ENCODE measurements around the gene TRIM17. TPM values are rescaled to one million over a fixed set of nuclear protein-coding genes. Genes with fewer than 3 reads are reported as not detected.

TRIM17 gene
- total RNA-seq, 2 donors from 2014 or later, result 1.6 to 6.2 TPM

DNA sequence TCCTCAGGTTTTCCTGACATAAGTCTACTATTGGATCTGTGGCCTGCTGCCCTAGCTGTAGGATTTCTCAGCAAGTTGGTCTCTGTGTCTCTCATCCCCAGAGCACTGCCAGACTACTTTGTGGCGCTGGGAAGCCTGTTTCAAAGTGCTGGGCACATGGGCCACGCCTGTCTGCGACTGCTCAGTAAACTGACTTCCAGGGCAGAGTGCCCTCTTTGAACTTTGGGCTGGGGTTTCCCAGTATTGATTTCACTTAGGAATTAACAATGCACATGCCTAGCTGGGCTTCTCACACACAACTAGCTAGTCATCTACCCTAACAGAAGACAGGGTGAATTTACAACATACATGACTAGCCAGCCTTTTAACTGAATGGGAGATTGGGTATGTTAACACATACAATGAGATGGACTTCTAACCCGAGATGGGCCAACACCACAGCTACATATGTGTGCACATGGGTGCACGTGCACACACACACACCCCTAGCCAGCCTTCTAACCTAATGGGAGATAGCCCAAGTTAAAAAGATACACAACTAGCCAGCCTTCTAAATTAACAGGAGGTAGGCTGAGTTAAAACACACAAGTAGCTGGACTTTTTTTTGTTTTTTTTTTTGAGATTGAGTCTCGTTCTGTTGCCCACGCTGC is 6.9 kb upstream of the TRIM17 start:
- Mint-ChIP-seq H3K27ac (no peak overlapping the region), H3K4me3 (no peak overlapping the region), H3K27me3 (ENCODE audit: low read depth) (peaks cover 13% of the 10 kb centered on the region), H3K36me3 (ENCODE audit: insufficient read depth in 2 of 2) (no peaks in the 10 kb centered on the region), H3K4me1 (ENCODE audit: low read depth) (no peaks in the 10 kb centered on the region), H3K9me3 (no peaks in the 10 kb centered on the region)
- DNase-seq, result no peak
- ATAC-seq (replicated peaks in 1 of 2), result no peak

DNA sequence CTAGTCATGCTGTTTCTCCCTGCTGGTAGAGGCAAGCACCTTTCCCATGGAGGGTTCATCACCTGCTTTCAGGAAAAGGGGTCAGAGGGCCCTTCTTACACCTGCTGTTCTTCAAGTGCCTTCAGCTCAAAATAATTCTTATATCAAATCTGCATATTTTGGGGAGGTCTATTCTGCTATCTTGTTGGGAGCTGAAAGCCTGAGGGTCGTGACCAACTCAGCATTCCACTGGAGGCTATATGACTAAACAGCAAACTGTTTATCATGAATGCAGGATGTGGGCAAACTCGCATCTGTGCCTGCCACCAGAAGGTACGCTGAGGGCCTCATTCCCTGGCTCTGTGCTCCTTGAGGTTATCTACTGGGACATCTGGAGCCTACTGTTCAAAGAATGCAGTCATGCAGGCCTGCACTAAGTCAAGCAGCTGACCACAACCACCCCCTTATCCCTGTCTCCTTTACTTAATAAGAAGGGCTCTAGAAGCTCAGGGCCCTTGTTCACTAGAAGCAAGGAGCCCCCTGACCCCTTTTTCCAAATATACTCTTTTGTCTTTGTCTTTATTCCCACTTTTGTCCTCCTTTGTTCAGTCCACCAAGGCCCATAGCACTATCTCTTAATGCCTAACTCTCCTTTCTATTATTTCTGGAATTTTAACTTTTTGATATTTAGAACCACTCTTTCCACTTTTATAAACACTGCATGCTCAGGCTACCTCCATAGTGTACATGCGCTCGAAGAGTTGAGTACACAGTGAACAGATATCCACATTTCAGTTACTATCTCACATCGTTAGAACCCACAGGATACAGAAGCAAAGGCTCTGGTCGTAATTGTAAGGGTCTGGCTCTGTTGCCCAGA is 4.5 kb upstream of the TRIM17 start:
- Mint-ChIP-seq H3K36me3 (ENCODE audit: insufficient read depth in 2 of 2) (no peaks in the 10 kb centered on the region), H3K27me3 (ENCODE audit: low read depth) (peaks cover 6% of the 10 kb centered on the region), H3K4me1 (ENCODE audit: low read depth) (peaks cover 10% of the 10 kb centered on the region), H3K9me3 (no peaks in the 10 kb centered on the region), H3K4me3 (no peak overlapping the region), H3K27ac (no peak overlapping the region)
- no peak for DNase-seq
- ATAC-seq (replicated peaks in 1 of 2), result no peak

DNA sequence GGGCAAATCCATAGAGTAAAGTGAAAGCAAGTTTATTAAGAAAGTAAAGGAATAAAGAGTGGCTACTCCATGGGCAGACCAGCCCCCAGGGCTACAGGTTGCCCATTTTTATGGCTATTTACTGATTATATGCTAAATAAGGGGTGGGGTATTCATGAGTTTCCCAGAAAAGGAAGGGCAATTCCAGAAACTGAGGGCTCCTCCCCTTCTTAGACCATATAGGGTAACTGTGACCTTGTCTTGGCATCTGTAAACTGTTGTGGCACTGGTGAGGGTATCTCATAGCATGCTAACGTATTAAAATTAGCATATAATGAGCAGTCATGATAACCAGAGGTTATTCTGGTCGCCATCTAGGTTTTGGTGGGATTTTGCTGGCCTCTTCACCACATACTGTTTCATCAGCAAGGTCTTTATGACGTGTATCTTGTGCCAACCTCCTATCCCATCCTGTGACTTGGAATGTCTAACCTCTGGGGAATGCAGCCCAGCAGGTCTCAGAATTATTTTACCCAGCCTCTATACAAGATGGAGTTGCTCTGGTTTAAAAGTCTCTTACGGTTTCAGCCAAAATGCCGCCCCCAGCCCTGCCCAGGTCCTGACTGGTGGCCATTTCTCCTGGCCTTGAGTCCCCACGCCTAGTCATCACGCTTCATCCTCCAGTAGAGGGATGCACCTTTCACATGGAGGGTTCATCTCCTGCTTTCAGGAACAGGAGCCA is 982 bp upstream of the TRIM17 start:
- ATAC-seq (replicated peaks in 1 of 2) (no peak), DNase-seq (no peak)
- no peaks in the 10 kb centered on the region for H3K9me3 Mint-ChIP-seq
- peaks cover 17% of the 10 kb centered on the region for H3K27me3 Mint-ChIP-seq (ENCODE audit: low read depth)
- no peak overlapping the region for H3K27ac Mint-ChIP-seq
- H3K4me3 Mint-ChIP-seq, result peak overlapping the region; percentile 88 to 94
- peaks cover 25% of the 10 kb centered on the region for H3K4me1 Mint-ChIP-seq (ENCODE audit: low read depth)
- no peaks in the 10 kb centered on the region for H3K36me3 Mint-ChIP-seq (ENCODE audit: insufficient read depth in 2 of 2)

DNA sequence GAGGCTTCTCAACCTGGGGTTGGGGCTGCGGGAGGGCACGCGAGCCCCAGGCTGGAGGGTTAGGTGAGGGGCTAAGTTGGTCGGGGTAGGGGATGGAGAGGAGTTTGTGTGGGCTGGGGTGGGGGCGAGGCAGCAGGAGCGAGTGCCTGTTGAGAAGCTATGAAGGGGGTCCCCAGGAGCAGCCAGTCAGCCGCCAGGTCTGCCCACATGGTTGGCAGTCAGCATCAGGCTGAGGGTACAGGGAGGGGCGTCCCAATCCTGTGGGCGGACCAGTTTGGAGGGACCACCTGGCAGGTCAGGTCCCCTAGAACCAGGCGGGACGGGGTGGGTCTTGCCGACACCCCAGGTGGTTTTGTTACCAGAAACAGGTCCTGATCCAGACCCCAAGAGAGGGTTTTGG is 400 bp upstream of the TRIM17 start:
- peaks cover 25% of the 10 kb centered on the region for H3K4me1 Mint-ChIP-seq (ENCODE audit: low read depth)
- H3K27me3 Mint-ChIP-seq (ENCODE audit: low read depth), result peaks cover 17% of the 10 kb centered on the region
- H3K36me3 Mint-ChIP-seq (ENCODE audit: insufficient read depth in 2 of 2), result no peaks in the 10 kb centered on the region
- DNase-seq (no peak), ATAC-seq (replicated peaks in 1 of 2) (no peak)
- no peak overlapping the region for H3K27ac Mint-ChIP-seq
- no peaks in the 10 kb centered on the region for H3K9me3 Mint-ChIP-seq
- H3K4me3 Mint-ChIP-seq, result peak overlapping the region; percentile 88 to 94

DNA sequence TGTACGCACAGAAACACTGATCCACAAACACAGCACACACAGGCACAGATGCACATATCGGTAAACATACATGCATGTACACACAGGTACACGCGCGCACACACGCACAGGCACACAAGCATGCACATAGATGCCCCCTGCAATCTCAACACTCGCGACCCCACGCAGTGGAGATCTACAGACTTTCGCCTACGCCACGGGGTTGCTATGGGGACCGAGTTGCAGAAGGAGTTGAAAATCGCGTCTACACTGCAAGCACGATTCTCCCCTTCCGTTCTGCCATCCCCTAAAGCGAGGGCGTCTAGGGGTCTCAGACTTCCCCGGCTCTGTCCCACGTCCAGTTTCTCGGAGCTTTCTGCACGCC is 826 bp downstream of the TRIM17 start:
- Mint-ChIP-seq H3K4me3 (peak overlapping the region; percentile 88 to 94), H3K27ac (no peak overlapping the region), H3K4me1 (ENCODE audit: low read depth) (peaks cover 25% of the 10 kb centered on the region), H3K9me3 (no peaks in the 10 kb centered on the region), H3K36me3 (ENCODE audit: insufficient read depth in 2 of 2) (no peaks in the 10 kb centered on the region), H3K27me3 (ENCODE audit: low read depth) (peaks cover 17% of the 10 kb centered on the region)
- DNase-seq (no peak), ATAC-seq (replicated peaks in 1 of 2) (peak; percentile 31 to 35)

DNA sequence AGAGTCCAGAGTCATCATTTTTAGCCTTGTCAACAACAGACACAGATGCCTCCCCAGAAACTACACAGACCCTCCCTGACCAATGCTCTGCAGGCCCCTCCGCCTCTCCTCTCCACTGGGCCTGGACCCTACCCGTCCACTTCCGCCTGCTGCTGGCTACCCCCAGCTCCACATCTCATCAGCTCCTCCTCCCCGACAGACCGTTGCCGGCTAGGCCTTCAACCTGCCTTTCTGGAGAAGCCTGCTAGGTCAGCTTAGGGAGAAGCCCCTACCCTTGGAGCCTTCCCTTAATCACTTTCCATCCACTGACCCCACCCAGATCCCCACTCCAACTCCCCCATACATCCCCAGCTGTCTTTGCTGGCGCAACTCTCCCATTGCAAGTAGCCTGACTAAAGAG is 1.4 kb downstream of the TRIM17 start:
- H3K27ac Mint-ChIP-seq, result no peak overlapping the region
- H3K27me3 Mint-ChIP-seq (ENCODE audit: low read depth), result peaks cover 17% of the 10 kb centered on the region
- peak overlapping the region; percentile 88 to 94 for H3K4me3 Mint-ChIP-seq
- no peak for ATAC-seq (replicated peaks in 1 of 2)
- H3K9me3 Mint-ChIP-seq, result no peaks in the 10 kb centered on the region
- peaks cover 25% of the 10 kb centered on the region for H3K4me1 Mint-ChIP-seq (ENCODE audit: low read depth)
- no peaks in the 10 kb centered on the region for H3K36me3 Mint-ChIP-seq (ENCODE audit: insufficient read depth in 2 of 2)
- no peak for DNase-seq

DNA sequence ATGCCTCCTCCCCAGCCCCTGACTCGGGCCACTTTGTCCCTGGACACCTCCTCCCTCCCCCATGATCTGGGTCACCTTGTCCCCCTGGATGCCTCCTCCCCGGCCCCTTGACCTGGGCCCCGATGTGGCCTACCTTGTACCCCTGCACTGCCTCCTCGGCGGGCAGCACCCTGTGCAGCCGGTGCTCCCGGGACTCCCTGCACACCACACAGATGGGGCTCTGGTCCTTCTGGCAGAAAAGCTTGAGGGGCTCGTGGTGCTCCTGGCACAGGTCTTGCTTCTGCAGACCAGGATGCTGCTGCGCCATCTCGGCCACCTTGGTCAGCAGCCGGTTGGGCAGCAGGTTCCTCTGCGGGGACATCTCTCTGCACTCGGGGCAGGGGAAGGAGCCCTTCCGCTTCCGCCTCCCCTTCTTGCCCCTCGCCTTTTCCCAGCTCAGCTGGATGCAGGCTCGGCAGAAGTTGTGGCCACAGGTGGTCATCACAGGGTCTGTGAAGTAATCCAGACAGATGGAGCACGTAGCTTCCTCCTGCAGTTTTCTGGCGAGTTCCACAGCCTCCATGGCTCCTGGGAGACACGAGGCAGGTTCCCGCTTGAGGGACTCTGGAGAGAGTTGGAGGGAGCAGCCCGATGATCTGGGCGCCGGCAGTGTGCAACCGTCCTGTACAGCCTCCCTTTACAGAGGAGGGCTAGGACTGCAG is 2.0 kb downstream of the TRIM17 start:
- DNase-seq (no peak), ATAC-seq (replicated peaks in 1 of 2) (no peak)
- Mint-ChIP-seq H3K9me3 (no peaks in the 10 kb centered on the region), H3K27ac (no peak overlapping the region), H3K4me3 (no peak overlapping the region), H3K4me1 (ENCODE audit: low read depth) (peaks cover 25% of the 10 kb centered on the region), H3K36me3 (ENCODE audit: insufficient read depth in 2 of 2) (no peaks in the 10 kb centered on the region), H3K27me3 (ENCODE audit: low read depth) (peaks cover 17% of the 10 kb centered on the region)

DNA sequence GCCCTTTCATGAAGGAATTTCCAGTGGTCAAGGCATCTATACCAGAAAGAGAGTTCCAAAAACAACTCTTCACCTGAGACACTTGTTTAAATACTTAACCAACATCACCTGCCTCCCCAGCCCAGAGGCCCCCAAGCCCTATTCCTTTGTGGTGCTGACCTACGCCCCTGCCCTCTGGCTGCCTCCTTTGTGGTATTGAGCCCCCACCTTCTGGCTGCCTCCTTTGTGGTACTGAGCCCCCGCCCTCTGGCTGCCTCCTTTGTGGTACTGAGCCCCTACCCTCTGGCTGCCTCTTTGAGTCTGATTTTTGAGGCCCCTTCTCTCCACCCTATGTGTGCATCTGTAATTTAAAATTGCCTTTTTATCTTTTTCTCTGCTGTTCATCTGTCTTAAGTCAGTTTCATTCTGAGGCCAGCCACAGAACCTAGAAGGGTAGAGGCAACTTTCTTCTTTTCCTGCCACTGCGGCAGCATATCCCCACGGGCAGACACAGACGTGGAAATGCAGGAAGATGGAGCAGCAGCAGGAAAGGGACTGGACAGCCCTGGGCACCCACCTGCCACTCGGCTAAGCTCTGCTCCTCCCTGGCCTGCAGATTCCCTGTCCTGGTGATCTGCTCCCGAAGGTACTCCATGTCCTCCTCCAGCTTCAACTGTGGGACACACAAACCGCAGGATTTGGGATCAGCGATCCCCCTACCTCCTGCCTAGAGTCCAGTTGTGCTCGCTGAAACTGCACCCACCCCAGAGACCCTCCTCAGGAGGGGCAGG is 3.2 kb downstream of the TRIM17 start:
- Mint-ChIP-seq H3K27ac (no peak overlapping the region), H3K4me1 (ENCODE audit: low read depth) (peaks cover 27% of the 10 kb centered on the region)

DNA sequence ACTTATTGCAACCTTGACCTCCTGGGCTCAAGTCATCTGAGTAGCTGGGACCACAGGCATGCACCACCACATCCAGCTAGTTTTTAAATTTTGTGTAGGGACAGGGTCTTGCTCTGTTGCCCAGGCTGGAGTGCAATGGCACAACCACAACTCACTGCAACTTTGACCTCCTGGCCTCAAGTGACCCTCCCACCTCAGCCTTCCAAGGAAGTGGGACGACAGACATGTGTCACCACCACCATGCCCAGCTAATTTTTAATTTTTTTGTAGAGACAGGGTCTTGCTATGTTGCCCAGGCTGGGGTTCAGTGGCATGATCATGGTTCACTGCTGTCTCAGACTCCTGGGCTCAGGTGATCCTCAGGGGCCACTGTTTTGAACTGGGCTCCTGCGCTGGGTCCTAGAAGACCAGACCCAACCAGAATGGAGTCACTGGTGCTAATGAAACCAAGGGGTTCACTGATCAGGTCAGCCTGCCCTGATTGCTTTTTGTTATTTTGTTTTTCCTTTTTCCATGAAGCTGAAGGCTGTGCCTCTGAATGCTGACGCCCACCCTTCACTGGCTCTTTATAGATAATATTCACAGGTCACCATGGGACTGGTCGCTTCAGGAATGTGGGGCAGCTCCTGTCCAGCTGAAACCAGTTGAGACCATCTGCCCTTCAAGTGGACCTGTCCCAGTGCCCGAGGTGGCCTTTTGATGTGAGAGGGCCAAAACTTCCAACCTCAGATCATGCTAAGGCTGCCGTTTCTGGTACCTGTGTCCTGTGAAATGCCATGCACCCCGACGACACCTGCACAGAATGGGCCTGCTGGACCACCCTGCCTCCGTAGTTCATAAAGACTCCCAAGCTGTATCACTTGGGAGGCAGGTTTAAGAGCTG is 4.9 kb downstream of the TRIM17 start:
- DNase-seq, result no peak
- no peak overlapping the region for H3K27ac Mint-ChIP-seq
- H3K36me3 Mint-ChIP-seq (ENCODE audit: insufficient read depth in 2 of 2), result no peaks in the 10 kb centered on the region
- ATAC-seq (replicated peaks in 1 of 2), result no peak
- H3K27me3 Mint-ChIP-seq (ENCODE audit: low read depth), result peaks cover 11% of the 10 kb centered on the region
- H3K4me1 Mint-ChIP-seq (ENCODE audit: low read depth), result peaks cover 28% of the 10 kb centered on the region
- no peaks in the 10 kb centered on the region for H3K9me3 Mint-ChIP-seq
- no peak overlapping the region for H3K4me3 Mint-ChIP-seq

More for the DNA sequence above, 3.2 kb downstream of the TRIM17 start:
- H3K36me3 Mint-ChIP-seq (ENCODE audit: insufficient read depth in 2 of 2), result no peaks in the 10 kb centered on the region
- peaks cover 15% of the 10 kb centered on the region for H3K27me3 Mint-ChIP-seq (ENCODE audit: low read depth)
- no peaks in the 10 kb centered on the region for H3K9me3 Mint-ChIP-seq
- H3K4me3 Mint-ChIP-seq, result no peak overlapping the region
- ATAC-seq (replicated peaks in 1 of 2), result no peak
- DNase-seq, result no peak

DNA sequence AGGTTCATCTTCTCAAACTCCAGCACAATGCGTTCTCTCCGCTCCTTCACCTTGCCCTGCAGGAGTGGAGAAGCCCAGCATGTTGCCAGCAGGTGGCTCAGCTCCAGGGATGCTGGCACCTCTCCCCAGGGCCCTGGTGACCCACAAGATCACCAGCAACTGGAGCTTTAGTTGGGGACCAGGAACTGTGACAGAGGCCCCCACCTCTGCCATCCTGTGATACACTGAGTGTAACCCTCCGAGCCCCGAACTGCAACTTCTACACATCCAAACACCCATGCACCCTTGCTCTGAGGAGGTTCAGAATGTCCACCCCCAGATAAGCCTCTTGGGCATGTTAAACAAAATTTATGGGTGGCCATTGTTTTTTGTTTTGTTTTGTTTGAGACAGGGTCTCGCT is 5.5 kb downstream of the TRIM17 start:
- ATAC-seq (replicated peaks in 1 of 2) (no peak), DNase-seq (no peak)
- Mint-ChIP-seq H3K36me3 (ENCODE audit: insufficient read depth in 2 of 2) (no peaks in the 10 kb centered on the region), H3K27me3 (ENCODE audit: low read depth) (peaks cover 11% of the 10 kb centered on the region), H3K27ac (no peak overlapping the region), H3K4me1 (ENCODE audit: low read depth) (peaks cover 24% of the 10 kb centered on the region), H3K9me3 (no peaks in the 10 kb centered on the region), H3K4me3 (no peak overlapping the region)

DNA sequence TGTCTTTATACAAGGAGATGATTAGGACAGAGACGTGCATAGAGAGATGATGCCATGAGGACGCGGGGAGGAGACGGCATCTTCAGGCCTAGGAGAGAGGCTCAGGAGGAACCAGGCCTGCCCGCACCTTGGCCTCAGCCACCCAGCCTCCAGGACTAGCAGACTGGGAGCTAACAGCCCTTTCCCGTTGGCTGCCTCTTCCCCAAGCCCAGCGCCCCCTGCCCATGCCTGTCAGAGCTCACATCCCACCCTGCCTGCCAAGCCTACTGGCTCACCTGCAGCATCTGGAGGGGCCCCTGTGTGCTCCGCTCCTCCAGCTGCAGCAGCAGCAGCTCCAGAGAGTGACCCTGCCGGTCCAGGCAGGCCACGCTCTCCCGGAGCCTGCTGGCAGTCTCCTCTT is 6.0 kb downstream of the TRIM17 start:
- H3K27ac Mint-ChIP-seq, result no peak overlapping the region
- H3K9me3 Mint-ChIP-seq, result no peaks in the 10 kb centered on the region
- peaks cover 0 to 2% of the 10 kb centered on the region in 2 donors for H3K36me3 Mint-ChIP-seq (ENCODE audit: insufficient read depth in 2 of 2)
- H3K27me3 Mint-ChIP-seq (ENCODE audit: low read depth), result peaks cover 7% of the 10 kb centered on the region
- DNase-seq (no peak), ATAC-seq (replicated peaks in 1 of 2) (no peak)
- H3K4me3 Mint-ChIP-seq, result no peak overlapping the region
- peaks cover 21% of the 10 kb centered on the region for H3K4me1 Mint-ChIP-seq (ENCODE audit: low read depth)

DNA sequence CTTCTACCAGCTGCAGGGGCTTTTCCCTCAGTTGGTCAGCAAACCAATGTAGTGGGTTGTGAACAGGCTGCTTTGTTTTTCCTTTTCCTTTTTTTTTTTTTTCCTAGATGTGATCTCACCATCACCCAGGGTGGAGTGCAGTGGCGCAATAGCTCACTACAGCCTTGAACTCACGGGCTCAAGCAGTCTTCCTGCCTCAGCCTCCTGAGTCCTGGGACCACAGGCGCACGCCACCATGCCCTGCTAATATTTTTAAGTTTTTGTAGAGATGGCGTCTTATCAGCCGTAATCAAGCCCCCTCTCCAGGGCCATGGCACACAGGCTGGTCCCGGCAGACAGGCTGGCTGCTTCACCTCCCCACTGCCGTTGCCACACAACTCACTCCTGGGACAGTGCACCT is 6.6 kb downstream of the TRIM17 start:
- Mint-ChIP-seq H3K4me3 (no peak overlapping the region), H3K36me3 (ENCODE audit: insufficient read depth in 2 of 2) (peaks cover 2 to 6% of the 10 kb centered on the region in 2 donors), H3K27ac (no peak overlapping the region), H3K4me1 (ENCODE audit: low read depth) (peaks cover 23% of the 10 kb centered on the region), H3K27me3 (ENCODE audit: low read depth) (peaks cover under 1% of the 10 kb centered on the region), H3K9me3 (no peaks in the 10 kb centered on the region)
- ATAC-seq (replicated peaks in 1 of 2) (no peak), DNase-seq (no peak)

Data from activated T-cell treated with anti-CD3 and anti-CD28 coated beads, Interleukin-2, amount 50 U/mL, for 72 hours (primary cell).